Stromal cell of bone marrow (primary cell): Measurements from ENCODE around the gene SLC49A3.
"Not testable (repeated sequence)": the region's sequence is repeated elsewhere in the genome, so short reads cannot be mapped to it uniquely, and the experiment has no call there.

Experiments used
- DNase-seq: peaks from one replicate; pipeline ENCODE4 v3.0.0-alpha.2; 2012; ENCODE audit warnings: low read depth

SLC49A3 gene

GRCh38 chr4:703336-704197 is 14.6 kb upstream of the SLC49A3 start:
- DNase-seq, result no peak

GRCh38 chr4:702618-703048 is 13.7 kb upstream of the SLC49A3 start:
- DNase-seq, result no peak

- DNase-seq, result no peak
Measured at GRCh38 chr4:700587-701264, 11.8 kb upstream of the SLC49A3 start.

- no peak for DNase-seq
Measured at GRCh38 chr4:699816-700580, 11.0 kb upstream of the SLC49A3 start.

GRCh38 chr4:694341-694940 is 5.5 kb upstream of the SLC49A3 start:
- DNase-seq, result not testable (repeated sequence)

DNA sequence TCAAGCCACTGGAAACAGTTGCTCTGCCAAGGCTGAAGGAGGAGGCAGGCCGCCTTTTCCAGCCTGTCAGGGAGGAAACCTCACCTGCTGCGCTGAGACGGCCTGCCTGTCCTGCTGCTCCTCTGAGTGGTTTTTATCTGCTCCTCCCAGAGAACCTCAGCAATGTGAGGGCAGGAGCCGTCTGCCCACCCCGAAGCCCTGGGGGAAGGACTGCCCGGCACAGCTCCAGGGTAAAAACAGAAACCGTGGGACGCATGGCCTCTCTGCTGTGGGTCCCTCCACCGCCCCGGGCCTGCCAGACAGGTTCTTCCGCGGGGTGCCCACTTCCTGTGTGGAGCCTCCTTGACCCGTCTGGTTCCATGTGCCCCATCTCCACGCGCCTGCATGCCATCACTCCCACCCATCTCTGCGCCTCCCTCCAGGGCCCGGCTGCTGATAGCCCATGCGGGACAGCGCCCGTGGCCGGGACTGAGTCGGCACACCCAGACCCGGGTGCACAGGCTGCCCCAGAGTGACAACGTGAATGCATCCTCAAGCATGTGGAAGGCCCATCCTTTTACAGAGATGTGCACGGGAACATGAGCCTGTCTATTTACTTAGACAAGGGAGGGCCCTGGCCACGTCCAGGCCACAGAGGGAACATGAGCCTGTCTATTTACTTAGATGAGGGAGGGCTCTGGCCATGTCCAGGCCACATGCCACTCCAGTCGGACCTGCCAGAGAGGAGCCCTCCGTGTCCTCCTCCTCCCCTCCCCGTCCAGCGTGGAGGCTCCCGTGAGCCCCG is 4.0 kb upstream of the SLC49A3 start:
- DNase-seq, result no peak

- DNase-seq, result no peak
Measured at GRCh38 chr4:689723-690122, 772 bp upstream of the SLC49A3 start.

- DNase-seq, result no peak
Measured at GRCh38 chr4:687971-688853, 739 bp downstream of the SLC49A3 start.

- peak; percentile 86 for DNase-seq
Measured at GRCh38 chr4:687048-687970, 1.6 kb downstream of the SLC49A3 start.

DNA sequence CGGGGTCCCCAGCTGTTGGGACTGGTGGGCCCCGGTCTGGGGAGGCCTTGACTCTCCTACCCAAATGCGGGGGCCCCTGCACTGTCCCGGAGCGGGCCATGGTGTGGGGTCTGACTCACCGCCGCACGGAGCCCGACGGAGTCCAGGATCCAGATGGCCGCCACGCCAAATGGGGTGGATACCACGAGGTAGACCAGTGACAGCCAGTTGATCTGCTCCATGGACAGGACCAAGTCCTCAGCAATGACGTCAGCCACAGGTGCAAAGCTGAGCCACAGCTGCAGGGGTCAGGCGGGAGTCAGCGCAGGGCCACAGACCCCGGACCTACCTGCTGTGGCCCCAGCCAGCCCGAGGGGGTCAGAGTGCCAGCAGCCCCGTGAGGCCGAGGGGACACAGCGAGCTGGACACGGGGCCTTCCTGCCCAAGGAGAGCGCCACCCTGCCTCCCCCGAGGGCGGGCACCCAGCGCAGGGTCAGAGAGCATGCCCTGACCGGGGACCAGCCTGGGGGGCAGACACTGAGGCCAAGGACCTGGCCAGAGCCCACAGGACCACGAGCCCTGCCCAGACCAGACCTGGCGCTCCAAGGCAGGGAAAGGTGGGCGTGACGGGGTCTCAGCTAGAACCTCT is 2.4 kb downstream of the SLC49A3 start:
- no peak for DNase-seq

DNA sequence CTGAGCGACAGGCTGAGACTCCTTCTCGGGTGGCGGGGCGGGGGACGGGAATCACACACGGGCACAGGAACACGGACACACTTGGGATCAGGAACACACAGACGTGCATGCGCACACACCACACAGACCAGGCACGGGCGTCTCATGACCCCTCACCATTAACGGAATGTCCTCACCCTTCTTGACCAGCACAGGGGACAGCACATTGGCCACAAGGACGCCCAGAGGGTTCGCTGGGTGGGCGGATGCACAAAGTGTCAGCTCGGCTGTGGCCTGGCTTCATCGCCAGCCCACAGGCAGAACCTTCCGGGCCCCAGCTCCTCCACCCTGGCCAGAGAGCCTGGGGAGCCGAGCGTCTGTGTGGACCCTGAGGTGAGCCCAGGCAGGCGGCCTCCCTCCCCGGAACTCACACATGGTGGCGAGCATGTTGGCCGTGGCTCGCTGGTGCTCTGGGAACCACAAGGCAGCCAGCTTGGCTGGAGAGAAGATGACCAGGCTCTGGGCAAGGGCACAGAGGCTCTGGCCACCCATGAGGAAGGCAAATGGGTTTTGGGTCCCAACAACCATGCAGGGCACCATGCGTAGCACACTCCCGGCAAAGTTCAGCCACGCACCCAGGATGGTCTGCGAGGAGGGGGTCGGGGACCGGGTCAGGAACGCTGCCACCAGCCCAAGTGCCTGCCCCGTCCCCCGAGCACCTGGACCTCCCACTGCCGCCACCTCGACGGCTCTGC is 3.1 kb downstream of the SLC49A3 start:
- DNase-seq, result no peak

DNA sequence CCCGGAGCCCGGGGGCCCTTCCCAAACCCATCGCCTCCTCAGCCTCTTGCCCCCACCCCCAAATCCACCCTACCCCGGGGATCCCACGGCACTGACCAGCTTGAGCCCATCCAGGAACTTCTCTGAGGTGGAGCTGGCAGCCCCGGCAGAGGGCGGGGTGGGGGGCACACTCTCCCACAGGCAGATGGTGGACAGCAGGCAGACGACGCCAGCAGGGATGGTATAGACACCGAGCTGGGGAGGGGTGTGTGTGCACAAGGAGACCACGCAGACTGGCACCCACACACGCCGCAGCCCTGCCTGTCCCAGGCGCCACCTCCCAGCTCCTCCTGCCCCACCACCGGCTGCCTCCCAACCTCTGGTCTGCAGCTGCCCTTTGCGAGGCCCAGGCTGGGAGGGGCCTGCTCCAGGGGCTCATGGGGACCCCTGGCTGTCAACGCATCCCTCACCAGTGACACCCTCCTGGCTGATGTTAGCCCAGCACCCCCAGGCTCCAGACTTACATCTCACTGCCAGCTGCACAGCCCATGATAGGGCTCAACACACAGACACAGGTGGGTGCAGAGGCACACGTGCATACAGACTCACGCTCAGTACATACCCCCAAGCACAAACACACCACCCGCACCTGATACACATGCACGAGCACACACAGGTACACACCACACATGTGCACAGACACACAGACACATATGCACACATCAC is 4.2 kb downstream of the SLC49A3 start:
- no peak for DNase-seq

- peak; percentile 25 for DNase-seq
Measured at GRCh38 chr4:683982-684622, 4.8 kb downstream of the SLC49A3 start.

DNA sequence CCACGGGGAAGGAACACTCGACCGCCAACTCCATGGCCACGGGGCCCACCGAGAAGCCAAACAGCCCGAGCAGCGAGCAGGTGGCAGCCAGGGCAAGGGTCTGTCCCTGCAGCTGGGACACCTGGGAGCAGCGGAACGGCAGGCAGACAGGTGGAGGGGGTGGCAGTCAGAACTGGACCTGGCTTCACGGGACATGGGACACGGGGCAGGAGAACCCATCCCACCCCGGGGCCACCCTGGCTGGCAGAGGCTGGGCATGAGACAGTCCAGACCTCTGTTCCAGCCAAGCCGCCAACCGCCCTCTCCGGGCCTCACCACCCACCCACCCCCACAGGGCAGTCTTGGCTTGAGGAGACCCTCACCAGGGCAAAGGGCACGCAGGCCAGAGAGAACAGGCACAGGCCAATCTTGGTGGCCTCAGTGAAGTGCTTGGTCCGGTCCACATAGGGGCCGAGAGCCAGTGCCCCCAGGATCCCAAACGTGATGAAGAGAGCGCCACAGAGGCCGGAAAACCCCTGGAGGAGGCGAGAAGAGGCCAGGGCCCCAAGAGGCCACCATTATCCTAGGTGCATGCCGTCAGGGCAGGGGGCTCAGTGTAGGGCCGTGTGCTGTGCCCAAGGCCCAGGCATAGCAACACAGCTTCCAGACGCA is 5.6 kb downstream of the SLC49A3 start:
- no peak for DNase-seq

DNA sequence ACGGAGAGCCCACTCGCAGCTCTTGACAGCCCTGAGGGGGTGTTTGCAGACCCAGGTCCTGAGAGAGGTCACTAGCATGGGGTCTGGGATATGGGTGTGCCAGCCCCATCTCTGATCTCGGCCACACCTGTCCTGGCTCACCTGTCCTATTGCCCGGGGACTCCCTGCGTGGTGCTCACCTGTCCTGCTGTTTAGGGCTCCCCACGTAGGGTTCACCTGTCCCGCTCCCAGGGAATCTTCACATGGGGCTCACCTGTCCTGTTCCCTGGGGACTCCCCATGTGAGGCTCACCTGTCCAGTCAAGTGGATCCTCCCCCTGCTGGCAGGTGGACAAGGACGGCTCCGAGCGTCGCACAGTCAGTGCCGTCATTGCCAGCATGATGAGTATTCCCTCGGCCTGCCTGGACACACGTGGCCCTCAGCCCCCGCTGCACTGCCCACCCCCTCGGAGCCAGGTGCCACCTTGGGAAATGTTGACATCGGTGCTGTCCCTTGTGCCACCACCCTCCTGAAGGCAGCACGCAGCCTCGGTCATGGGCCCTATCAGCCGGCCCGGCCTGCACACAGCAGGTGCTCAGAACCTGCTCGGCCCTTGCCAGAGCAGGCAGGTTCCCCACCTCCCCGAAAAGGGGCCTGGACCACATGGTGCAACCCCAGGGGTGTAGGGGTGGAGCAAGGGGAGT is 6.3 kb downstream of the SLC49A3 start:
- DNase-seq, result no peak
